WTC11 (cell line): ENCODE measurements around the gene RAB7A.

Experiments
- CREM ChIP-seq: sonication (generic); formaldehyde crosslinking; IDR thresholded peaks from 2 replicates; pipeline ENCODE4 v1.8.1; 2022; ENCODE audit warnings: mild to moderate bottlenecking, missing genetic modification reagents, moderate library complexity
- ELF4 ChIP-seq: sonication (generic); formaldehyde crosslinking; IDR thresholded peaks from 2 replicates; pipeline ENCODE4 v1.8.1; 2022; ENCODE audit warnings: low read depth, mild to moderate bottlenecking, moderate library complexity, missing genetic modification reagents
- ESRRA ChIP-seq: sonication (generic); formaldehyde crosslinking; IDR thresholded peaks from 2 replicates; pipeline ENCODE4 v1.8.1; 2022; ENCODE audit warnings: mild to moderate bottlenecking, missing genetic modification reagents, borderline replicate concordance
- ETV6 ChIP-seq: sonication (generic); formaldehyde crosslinking; IDR thresholded peaks from 2 replicates; pipeline ENCODE4 v1.8.1; 2022; ENCODE audit warnings: mild to moderate bottlenecking, missing genetic modification reagents
- NR1H2 ChIP-seq: sonication (generic); formaldehyde crosslinking; IDR thresholded peaks from 2 replicates; pipeline ENCODE4 v1.9.0; 2021; ENCODE audit warnings: mild to moderate bottlenecking, moderate library complexity, missing genetic modification reagents
- SP1 ChIP-seq: sonication (generic); formaldehyde crosslinking; conservative IDR thresholded peaks from 2 replicates; pipeline ENCODE4 v1.8.1; 2022; ENCODE audit warnings: missing genetic modification reagents
- TCF7 ChIP-seq: sonication (generic); formaldehyde crosslinking; IDR thresholded peaks from 2 replicates; pipeline ENCODE4 v1.8.0; 2022; ENCODE audit warnings: mild to moderate bottlenecking, low read depth, missing genetic modification reagents, moderate library complexity
- TEAD4 ChIP-seq: sonication (generic); formaldehyde crosslinking; IDR thresholded peaks from 2 replicates; pipeline ENCODE4 v1.8.0; 2022; ENCODE audit warnings: mild to moderate bottlenecking, missing genetic modification reagents
- TF ChIP-seq, protein P1 (sequence below): fragments of 200-600 bp; IDR thresholded peaks from 2 replicates; pipeline ENCODE4 v1.8.0; 2022; ENCODE audit warnings: antibody characterized with exemption
- TF ChIP-seq, protein P2 (sequence below): sonication (generic); formaldehyde crosslinking; IDR thresholded peaks from 2 replicates; pipeline ENCODE4 v1.8.1; 2023; ENCODE audit warnings: mild to moderate bottlenecking, missing genetic modification reagents
- TF ChIP-seq, protein P3 (sequence below): fragments of 250-450 bp; sonication (Bioruptor Pico); IDR thresholded peaks from 2 replicates; pipeline ENCODE4 v1.9.0; 2021; ENCODE audit warnings: mild to moderate bottlenecking
- TF ChIP-seq, protein P4 (sequence below): sonication (generic); formaldehyde crosslinking; IDR thresholded peaks from 2 replicates; pipeline ENCODE4 v1.8.1; 2022; ENCODE audit warnings: missing genetic modification reagents, borderline replicate concordance
- TF ChIP-seq, protein P5 (sequence below): sonication (generic); formaldehyde crosslinking; IDR thresholded peaks from 2 replicates; pipeline ENCODE4 v1.8.0; 2022; ENCODE audit warnings: mild to moderate bottlenecking, missing genetic modification reagents

DNA sequence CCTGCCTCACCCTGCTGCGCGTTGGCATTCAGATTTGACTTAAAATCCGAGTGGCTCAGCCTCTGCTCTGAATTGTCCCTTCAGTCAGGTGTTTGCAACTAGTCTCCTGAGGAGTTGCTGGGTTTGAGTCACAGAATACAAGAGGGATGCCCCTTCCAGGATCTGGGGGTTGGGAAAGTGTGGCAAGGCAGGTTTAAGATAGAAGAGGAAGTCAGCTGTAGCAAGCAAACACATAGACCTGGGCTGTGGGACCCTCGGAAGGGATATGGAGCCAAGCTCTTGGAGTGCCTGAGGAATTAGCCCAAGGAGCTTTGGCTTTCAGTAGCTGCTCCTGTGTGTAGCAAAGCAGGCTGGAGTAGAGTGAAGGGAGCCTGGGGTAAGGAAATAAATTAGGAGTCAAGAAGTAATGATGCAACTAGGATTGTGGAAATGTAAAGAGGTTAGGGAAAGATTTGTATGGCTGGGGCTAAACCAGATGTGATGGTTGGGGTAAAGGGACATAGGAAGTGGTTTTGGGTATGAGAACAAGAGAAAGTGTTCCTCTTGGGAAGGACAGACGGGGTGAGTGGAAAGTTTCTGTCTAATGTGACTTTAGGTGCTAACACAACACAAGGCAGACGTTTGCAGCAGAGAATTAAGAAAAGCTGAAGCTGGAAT, 41.2 kb downstream of the RAB7A start:
- TF ChIP-seq NR1H2 (no peak), ELF4 (CRISPR knock-in tag) (no peak), SP1 (CRISPR knock-in tag) (no peak), TEAD4 (CRISPR knock-in tag) (no peak), ETV6 (CRISPR knock-in tag) (no peak), CREM (CRISPR knock-in tag) (no peak), TCF7 (no peak), ESRRA (CRISPR knock-in tag) (no peak)
- TF ChIP-seq, protein P1, sequence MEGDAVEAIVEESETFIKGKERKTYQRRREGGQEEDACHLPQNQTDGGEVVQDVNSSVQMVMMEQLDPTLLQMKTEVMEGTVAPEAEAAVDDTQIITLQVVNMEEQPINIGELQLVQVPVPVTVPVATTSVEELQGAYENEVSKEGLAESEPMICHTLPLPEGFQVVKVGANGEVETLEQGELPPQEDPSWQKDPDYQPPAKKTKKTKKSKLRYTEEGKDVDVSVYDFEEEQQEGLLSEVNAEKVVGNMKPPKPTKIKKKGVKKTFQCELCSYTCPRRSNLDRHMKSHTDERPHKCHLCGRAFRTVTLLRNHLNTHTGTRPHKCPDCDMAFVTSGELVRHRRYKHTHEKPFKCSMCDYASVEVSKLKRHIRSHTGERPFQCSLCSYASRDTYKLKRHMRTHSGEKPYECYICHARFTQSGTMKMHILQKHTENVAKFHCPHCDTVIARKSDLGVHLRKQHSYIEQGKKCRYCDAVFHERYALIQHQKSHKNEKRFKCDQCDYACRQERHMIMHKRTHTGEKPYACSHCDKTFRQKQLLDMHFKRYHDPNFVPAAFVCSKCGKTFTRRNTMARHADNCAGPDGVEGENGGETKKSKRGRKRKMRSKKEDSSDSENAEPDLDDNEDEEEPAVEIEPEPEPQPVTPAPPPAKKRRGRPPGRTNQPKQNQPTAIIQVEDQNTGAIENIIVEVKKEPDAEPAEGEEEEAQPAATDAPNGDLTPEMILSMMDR = no peak
- TF ChIP-seq, protein P2, sequence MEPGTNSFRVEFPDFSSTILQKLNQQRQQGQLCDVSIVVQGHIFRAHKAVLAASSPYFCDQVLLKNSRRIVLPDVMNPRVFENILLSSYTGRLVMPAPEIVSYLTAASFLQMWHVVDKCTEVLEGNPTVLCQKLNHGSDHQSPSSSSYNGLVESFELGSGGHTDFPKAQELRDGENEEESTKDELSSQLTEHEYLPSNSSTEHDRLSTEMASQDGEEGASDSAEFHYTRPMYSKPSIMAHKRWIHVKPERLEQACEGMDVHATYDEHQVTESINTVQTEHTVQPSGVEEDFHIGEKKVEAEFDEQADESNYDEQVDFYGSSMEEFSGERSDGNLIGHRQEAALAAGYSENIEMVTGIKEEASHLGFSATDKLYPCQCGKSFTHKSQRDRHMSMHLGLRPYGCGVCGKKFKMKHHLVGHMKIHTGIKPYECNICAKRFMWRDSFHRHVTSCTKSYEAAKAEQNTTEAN (CRISPR knock-in tag) = no peak
- TF ChIP-seq, protein P3, sequence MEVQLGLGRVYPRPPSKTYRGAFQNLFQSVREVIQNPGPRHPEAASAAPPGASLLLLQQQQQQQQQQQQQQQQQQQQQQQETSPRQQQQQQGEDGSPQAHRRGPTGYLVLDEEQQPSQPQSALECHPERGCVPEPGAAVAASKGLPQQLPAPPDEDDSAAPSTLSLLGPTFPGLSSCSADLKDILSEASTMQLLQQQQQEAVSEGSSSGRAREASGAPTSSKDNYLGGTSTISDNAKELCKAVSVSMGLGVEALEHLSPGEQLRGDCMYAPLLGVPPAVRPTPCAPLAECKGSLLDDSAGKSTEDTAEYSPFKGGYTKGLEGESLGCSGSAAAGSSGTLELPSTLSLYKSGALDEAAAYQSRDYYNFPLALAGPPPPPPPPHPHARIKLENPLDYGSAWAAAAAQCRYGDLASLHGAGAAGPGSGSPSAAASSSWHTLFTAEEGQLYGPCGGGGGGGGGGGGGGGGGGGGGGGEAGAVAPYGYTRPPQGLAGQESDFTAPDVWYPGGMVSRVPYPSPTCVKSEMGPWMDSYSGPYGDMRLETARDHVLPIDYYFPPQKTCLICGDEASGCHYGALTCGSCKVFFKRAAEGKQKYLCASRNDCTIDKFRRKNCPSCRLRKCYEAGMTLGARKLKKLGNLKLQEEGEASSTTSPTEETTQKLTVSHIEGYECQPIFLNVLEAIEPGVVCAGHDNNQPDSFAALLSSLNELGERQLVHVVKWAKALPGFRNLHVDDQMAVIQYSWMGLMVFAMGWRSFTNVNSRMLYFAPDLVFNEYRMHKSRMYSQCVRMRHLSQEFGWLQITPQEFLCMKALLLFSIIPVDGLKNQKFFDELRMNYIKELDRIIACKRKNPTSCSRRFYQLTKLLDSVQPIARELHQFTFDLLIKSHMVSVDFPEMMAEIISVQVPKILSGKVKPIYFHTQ = no peak
- TF ChIP-seq, protein P4, sequence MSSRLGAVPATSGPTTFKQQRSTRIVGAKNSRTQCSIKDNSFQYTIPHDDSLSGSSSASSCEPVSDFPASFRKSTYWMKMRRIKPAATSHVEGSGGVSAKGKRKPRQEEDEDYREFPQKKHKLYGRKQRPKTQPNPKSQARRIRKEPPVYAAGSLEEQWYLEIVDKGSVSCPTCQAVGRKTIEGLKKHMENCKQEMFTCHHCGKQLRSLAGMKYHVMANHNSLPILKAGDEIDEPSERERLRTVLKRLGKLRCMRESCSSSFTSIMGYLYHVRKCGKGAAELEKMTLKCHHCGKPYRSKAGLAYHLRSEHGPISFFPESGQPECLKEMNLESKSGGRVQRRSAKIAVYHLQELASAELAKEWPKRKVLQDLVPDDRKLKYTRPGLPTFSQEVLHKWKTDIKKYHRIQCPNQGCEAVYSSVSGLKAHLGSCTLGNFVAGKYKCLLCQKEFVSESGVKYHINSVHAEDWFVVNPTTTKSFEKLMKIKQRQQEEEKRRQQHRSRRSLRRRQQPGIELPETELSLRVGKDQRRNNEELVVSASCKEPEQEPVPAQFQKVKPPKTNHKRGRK (CRISPR knock-in tag) = no peak
- TF ChIP-seq, protein P5, sequence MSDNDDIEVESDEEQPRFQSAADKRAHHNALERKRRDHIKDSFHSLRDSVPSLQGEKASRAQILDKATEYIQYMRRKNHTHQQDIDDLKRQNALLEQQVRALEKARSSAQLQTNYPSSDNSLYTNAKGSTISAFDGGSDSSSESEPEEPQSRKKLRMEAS = no peak
